Measurements from ENCODE around the gene RHEB. TPM values are rescaled to one million over a fixed set of nuclear protein-coding genes. Genes with fewer than 3 reads are reported as not detected.

RHEB gene
- total RNA-seq, 1 experiment from 2014 or later, result 114 TPM

GRCh38 chr7:151423936-151424335, 95.8 kb downstream of the RHEB start:
- H3K9me3 Mint-ChIP-seq, result peaks cover 7 to 25% of the 10 kb centered on the region in 2 experiments; a peak in 4 of 5 replicates
- H4K8ac ChIP-seq (replicated peaks; ENCODE audit: insufficient read length, low read depth, low read length), result no peak overlapping the region

More at GRCh38 chr7:151423936-151424335, 95.8 kb downstream of the RHEB start:
- Histone ChIP-seq H3T11ph (ENCODE audit: low read length) (no peak overlapping the region), H3K9ac (ENCODE audit: extremely low read depth, insufficient read length, low read length) (no peak overlapping the region), H3K23ac (ENCODE audit: insufficient read length, low read depth, low read length) (no peak overlapping the region), H2BK5ac (ENCODE audit: insufficient read length, low read length) (no peak overlapping the region), H2BK15ac (ENCODE audit: low read depth, low read length) (no peak overlapping the region), H3K9me3 (ENCODE audit: control insufficient read depth, low read depth, low read length) (no peaks in the 10 kb centered on the region), H3K4me1 (ENCODE audit: insufficient read depth, low read length) (no peaks in the 10 kb centered on the region; the same call in 1 of the 2 replicates), H4K91ac (ENCODE audit: insufficient read length, low read depth, low read length) (no peak overlapping the region), H3K79me1 (ENCODE audit: insufficient read depth, low read depth, low read length, poor library complexity, severe bottlenecking) (no peaks in the 10 kb centered on the region), H3K18ac (ENCODE audit: insufficient read length, low read depth, low read length) (no peak overlapping the region), H2BK120ac (ENCODE audit: low read depth, low read length, poor library complexity, severe bottlenecking) (no peak overlapping the region), H4K5ac (ENCODE audit: insufficient read length, low read depth, low read length) (no peak overlapping the region), H3K56ac (ENCODE audit: insufficient read length, low read depth, low read length) (no peak overlapping the region), H2AK5ac (ENCODE audit: insufficient read length, low read length) (no peak overlapping the region), H2AFZ (ENCODE audit: low read length) (no peak overlapping the region), H2BK12ac (ENCODE audit: insufficient read length, low read depth, low read length) (no peak overlapping the region), H2BK20ac (ENCODE audit: low read depth, low read length, poor library complexity, severe bottlenecking) (no peak overlapping the region), H4K20me1 (ENCODE audit: control insufficient read depth, insufficient read depth, insufficient read length) (no peaks in the 10 kb centered on the region), H3K27me3 (ENCODE audit: insufficient read depth, low read length) (no peaks in the 10 kb centered on the region), H3K4ac (ENCODE audit: low read depth, low read length) (no peak overlapping the region), H3K23me2 (ENCODE audit: insufficient read length, low read depth, low read length, poor library complexity, severe bottlenecking) (no peaks in the 10 kb centered on the region), H3K27ac (ENCODE audit: insufficient read length, low read depth, low read length) (no peak overlapping the region), H3K4me2 (ENCODE audit: insufficient read depth, insufficient read length, low read length) (no peak overlapping the region), H3K79me2 (ENCODE audit: insufficient read depth, low read length) (no peaks in the 10 kb centered on the region), H3K14ac (ENCODE audit: insufficient read depth, low read length) (no peak overlapping the region)
- peaks cover 0 to 11% (median 0%) of the 10 kb centered on the region in 3 experiments; a peak in 2 of 7 replicates for H3K36me3 Mint-ChIP-seq (ENCODE audit: insufficient read depth in 1 of 3, low read depth in 3 of 3)
- H3K4me3 Mint-ChIP-seq, result no peak overlapping the region
- peaks cover 17 to 24% of the 10 kb centered on the region in 2 experiments for H3K4me1 Mint-ChIP-seq
- no peak overlapping the region for H3K27ac Mint-ChIP-seq
- DNase-seq, result no peak
- WGBS (ENCODE audit: extremely low coverage, insufficient read length, low lambda C conversion rate), result no CpG with 5 or more reads among the region's 5 CpGs
- TF ChIP-seq CTCF (conservative IDR thresholded peaks at IDR 0.05), result no peak
- peaks cover 55% of the 10 kb centered on the region for H3K27me3 Mint-ChIP-seq (ENCODE audit: low read depth)

Data from H9 (cell line).